ENCODE data around the gene ZGLP1.

The ZGLP1 gene

GRCh38 chr19:10277795-10278589 is 31.6 kb downstream of the ZGLP1 start:
- DNase-seq (ENCODE audit: low read depth, low spot score), result no peak

- DNase-seq (ENCODE audit: low read depth, low spot score), result no peak
Measured at GRCh38 chr19:10274589-10274988, 35.0 kb downstream of the ZGLP1 start.

- DNase-seq (ENCODE audit: low read depth, low spot score), result no peak
Measured at GRCh38 chr19:10271543-10272086, 38.0 kb downstream of the ZGLP1 start.

- DNase-seq (ENCODE audit: low read depth, low spot score), result no peak
Measured at GRCh38 chr19:10270616-10271394, 38.8 kb downstream of the ZGLP1 start, which contains the start of gene ICAM1. TSS of gene ICAM1 (plus strand) at chr19:10271120. CDS start at chr19:10271160, 40 bp downstream.

- no peak for DNase-seq (ENCODE audit: low read depth, low spot score)
Measured at GRCh38 chr19:10270180-10270615, 39.4 kb downstream of the ZGLP1 start.

- no peak for DNase-seq (ENCODE audit: low read depth, low spot score)
Measured at GRCh38 chr19:10269333-10270179, 40.1 kb downstream of the ZGLP1 start.

GRCh38 chr19:10268071-10268470 is 41.5 kb downstream of the ZGLP1 start:
- no peak for DNase-seq (ENCODE audit: low read depth, low spot score)

- DNase-seq (ENCODE audit: low read depth, low spot score), result no peak
Measured at GRCh38 chr19:10266706-10267105, 42.9 kb downstream of the ZGLP1 start.

- DNase-seq (ENCODE audit: low read depth, low spot score), result no peak
Measured at GRCh38 chr19:10262771-10263170, 46.8 kb downstream of the ZGLP1 start.

GRCh38 chr19:10260141-10260584 is 49.5 kb downstream of the ZGLP1 start:
- no peak for DNase-seq (ENCODE audit: low read depth, low spot score)

GRCh38 chr19:10259162-10259905 is 50.3 kb downstream of the ZGLP1 start:
- DNase-seq (ENCODE audit: low read depth, low spot score), result no peak

GRCh38 chr19:10258080-10258710 is 51.4 kb downstream of the ZGLP1 start:
- DNase-seq (ENCODE audit: low read depth, low spot score), result no peak

GRCh38 chr19:10256970-10257615 is 52.5 kb downstream of the ZGLP1 start:
- no peak for DNase-seq (ENCODE audit: low read depth, low spot score)

- no peak for DNase-seq (ENCODE audit: low read depth, low spot score)
Measured at GRCh38 chr19:10256551-10256950, 53.1 kb downstream of the ZGLP1 start.

- DNase-seq (ENCODE audit: low read depth, low spot score), result no peak
Measured at GRCh38 chr19:10255358-10255757, 54.3 kb downstream of the ZGLP1 start.

Data from brain pericyte (primary cell).